Hepatocyte (in vitro differentiated cells): ENCODE data around the gene PIGQ.

Source experiments
- EZH2 ChIP-seq: fragments of 200-600 bp; sonication (generic); IDR thresholded peaks from 2 replicates; pipeline ENCODE4 v1.6.1; 2016; ENCODE audit warnings: antibody characterized with exemption, mild to moderate bottlenecking, borderline replicate concordance
- TF ChIP-seq, protein P1 (sequence below): fragments of 200-600 bp; sonication (generic); IDR thresholded peaks from 2 replicates; pipeline ENCODE4 v1.5.1; 2016; ENCODE audit warnings: antibody characterized with exemption, mild to moderate bottlenecking; ENCODE audit not compliant: poor library complexity

DNA sequence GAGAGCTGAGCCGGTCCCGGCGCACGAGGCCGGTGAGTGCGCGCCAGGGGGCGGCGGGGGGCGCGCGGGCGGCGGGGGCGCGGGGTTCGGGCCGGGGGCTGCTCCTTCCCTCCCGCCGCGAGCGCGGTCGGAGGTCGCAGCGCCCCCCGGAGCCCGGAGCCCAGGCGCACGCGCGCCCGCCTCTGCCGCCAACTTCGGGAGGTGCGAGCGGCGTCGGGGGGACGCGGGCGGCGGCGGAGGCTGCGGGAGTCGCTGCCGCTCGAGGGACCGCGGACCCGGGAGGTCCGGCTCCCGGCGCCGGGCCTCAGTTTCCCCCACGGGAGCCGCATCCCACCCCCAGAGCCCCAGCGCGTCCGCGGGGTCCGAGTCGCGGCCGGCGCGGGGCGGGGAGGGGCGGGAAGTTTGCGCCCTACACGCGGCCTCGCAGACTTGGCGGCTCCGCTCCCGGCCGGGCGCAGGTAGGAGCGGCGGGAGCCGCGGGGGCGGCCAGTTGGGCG lies 9.5 kb upstream of the PIGQ start, which contains the start of gene PRR35:
- TF ChIP-seq, protein P1, sequence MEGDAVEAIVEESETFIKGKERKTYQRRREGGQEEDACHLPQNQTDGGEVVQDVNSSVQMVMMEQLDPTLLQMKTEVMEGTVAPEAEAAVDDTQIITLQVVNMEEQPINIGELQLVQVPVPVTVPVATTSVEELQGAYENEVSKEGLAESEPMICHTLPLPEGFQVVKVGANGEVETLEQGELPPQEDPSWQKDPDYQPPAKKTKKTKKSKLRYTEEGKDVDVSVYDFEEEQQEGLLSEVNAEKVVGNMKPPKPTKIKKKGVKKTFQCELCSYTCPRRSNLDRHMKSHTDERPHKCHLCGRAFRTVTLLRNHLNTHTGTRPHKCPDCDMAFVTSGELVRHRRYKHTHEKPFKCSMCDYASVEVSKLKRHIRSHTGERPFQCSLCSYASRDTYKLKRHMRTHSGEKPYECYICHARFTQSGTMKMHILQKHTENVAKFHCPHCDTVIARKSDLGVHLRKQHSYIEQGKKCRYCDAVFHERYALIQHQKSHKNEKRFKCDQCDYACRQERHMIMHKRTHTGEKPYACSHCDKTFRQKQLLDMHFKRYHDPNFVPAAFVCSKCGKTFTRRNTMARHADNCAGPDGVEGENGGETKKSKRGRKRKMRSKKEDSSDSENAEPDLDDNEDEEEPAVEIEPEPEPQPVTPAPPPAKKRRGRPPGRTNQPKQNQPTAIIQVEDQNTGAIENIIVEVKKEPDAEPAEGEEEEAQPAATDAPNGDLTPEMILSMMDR: no peak
- peak; percentile 76 for TF ChIP-seq EZH2
